ENCODE data around the gene ZNF638.

ZNF638 gene

DNA sequence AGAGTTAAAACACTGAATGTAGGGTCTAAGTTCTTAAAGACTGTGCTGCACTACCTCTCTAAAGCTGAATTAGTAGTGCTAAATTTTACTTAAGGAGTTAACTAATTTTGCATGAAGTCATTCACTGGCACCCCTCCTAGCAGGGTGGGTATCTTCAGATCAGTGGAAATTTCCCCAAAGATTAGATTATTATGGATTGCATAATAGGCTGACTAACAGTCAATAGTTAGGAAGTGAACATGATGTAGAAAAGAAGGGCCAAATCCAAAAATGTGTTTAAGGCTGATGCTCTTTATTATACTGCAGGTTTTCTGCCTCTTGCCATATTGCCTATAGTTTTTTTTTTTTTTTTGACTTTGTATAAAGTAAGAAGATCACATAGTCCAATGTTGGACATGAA lies 5.2 kb downstream of the ZNF638 start:
- no peak for DNase-seq (ENCODE audit: low read depth, low spot score)
- ChIA-PET CTCF (no interaction called here), POLR2A (interaction anchor here (0.6 to 0.7 kb wide), 2 partner anchors 267 to 1226 kb away, joined by 3 read pairs; no protein-coding TSS in a partner anchor)
- H3K4me3 ChIP-seq (ENCODE audit: low read depth, low read length): no peak overlapping the region
- TF ChIP-seq, protein P1, sequence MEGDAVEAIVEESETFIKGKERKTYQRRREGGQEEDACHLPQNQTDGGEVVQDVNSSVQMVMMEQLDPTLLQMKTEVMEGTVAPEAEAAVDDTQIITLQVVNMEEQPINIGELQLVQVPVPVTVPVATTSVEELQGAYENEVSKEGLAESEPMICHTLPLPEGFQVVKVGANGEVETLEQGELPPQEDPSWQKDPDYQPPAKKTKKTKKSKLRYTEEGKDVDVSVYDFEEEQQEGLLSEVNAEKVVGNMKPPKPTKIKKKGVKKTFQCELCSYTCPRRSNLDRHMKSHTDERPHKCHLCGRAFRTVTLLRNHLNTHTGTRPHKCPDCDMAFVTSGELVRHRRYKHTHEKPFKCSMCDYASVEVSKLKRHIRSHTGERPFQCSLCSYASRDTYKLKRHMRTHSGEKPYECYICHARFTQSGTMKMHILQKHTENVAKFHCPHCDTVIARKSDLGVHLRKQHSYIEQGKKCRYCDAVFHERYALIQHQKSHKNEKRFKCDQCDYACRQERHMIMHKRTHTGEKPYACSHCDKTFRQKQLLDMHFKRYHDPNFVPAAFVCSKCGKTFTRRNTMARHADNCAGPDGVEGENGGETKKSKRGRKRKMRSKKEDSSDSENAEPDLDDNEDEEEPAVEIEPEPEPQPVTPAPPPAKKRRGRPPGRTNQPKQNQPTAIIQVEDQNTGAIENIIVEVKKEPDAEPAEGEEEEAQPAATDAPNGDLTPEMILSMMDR (IDR thresholded peaks at IDR 0.05; ENCODE audit: insufficient read depth, low read length, missing control alignments): no peak

DNA sequence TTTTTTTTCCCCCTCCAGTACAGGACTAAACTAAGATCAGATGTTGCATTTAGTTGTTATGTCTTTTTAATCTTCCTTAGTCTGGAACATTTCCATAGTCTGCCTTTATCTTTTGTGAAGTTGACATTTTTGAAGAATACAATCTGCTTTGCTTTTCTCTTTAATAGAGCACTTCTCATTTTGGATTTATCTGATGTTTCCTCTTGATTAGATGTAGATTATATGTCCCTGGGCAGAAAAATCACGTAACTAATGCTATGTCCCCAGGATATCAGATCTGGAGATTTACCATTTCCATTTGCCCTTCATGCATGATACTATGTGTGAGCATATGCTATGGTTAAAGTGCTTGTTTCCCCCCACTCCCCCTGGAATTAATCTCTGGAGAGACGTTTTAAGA lies 6.2 kb downstream of the ZNF638 start:
- H3K4me3 ChIP-seq (ENCODE audit: low read depth, low read length): no peak overlapping the region
- no peak for DNase-seq (ENCODE audit: low read depth, low spot score)
- ChIA-PET POLR2A (no interaction called here), CTCF (no interaction called here)
- TF ChIP-seq, protein P1 (IDR thresholded peaks at IDR 0.05; ENCODE audit: insufficient read depth, low read length, missing control alignments): no peak

DNA sequence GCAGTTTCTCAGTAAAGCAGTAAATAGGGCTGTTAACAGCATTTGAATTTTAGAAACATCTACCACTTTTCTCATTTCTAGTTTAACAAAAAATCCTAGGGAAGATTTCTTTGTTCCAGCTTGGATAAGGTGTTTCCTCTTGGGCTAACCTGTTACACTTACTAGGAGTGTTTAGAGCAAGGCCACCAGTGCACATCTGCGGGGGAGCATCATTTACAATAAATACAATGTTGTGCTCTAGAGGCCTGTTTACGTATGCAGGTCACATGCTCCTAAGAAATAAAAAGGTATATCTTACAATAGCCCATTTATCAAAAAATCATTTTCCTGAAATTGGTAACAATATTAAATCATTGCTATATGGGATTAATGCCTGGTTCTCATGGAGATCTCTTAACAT lies 8.1 kb downstream of the ZNF638 start:
- no peak overlapping the region for H3K4me3 ChIP-seq (ENCODE audit: low read depth, low read length)
- ChIA-PET POLR2A (no interaction called here), CTCF (interaction anchor here (1.0 kb wide), 1 partner anchor 8 kb away, joined by 5 read pairs; the partner anchor contains the start of gene ZNF638)
- no peak for DNase-seq (ENCODE audit: low read depth, low spot score)
- TF ChIP-seq, protein P1 (IDR thresholded peaks at IDR 0.05; ENCODE audit: insufficient read depth, low read length, missing control alignments): no peak

DNA sequence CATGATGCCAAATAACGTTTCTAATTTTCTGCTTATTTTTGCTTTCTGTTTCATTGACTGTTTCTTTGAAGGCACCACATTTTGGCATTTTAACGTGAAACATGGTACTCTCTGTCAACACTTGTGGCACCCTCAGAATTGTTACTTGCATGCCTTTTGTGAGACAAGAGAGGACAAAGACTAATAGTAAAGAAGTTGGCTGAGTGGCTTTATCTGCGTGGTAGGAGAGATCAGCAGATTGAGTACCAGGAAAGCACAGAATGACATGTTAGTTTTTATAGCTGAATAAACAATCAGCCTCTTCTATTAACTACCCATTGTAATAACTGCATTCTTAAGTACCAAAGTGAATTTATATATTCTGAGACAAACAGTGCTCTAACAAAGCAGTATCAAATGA lies 8.6 kb downstream of the ZNF638 start:
- ChIA-PET CTCF (interaction anchor here (1.0 to 1.7 kb wide), 2 partner anchors 8 to 13 kb away, joined by 4 to 5 read pairs; partner anchors contain the start of gene ZNF638), POLR2A (no interaction called here)
- no peak overlapping the region for H3K4me3 ChIP-seq (ENCODE audit: low read depth, low read length)
- no peak for DNase-seq (ENCODE audit: low read depth, low spot score)
- TF ChIP-seq, protein P1 (IDR thresholded peaks at IDR 0.05; ENCODE audit: insufficient read depth, low read length, missing control alignments): no peak

DNA sequence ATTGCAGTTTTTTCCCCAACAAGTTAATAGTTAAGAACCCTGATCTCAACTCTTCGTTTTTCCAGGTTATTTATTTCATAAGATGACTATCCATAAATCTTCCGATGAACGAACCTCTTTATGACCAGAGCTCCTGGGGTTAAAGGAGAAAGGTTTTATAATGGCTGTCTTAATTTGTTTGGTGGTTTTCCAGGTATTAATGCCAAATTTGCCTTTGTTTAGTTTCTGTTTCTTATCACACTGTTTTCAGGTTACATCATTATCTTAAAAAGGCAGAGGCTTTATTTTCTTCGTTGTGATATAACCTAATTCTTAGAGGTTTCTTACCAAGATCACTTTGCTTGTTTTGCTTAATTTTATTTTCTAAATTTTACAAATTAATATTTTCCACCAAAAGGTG lies 10.1 kb downstream of the ZNF638 start:
- ChIA-PET POLR2A (no interaction called here), CTCF (interaction anchor here (0.8 to 1.7 kb wide), 3 partner anchors 11 to 24 kb away, joined by 3 to 4 read pairs (median 4); no protein-coding TSS in a partner anchor)
- DNase-seq (ENCODE audit: low read depth, low spot score): no peak
- no peak overlapping the region for H3K4me3 ChIP-seq (ENCODE audit: low read depth, low read length)
- TF ChIP-seq, protein P1 (IDR thresholded peaks at IDR 0.05; ENCODE audit: insufficient read depth, low read length, missing control alignments): no peak

DNA sequence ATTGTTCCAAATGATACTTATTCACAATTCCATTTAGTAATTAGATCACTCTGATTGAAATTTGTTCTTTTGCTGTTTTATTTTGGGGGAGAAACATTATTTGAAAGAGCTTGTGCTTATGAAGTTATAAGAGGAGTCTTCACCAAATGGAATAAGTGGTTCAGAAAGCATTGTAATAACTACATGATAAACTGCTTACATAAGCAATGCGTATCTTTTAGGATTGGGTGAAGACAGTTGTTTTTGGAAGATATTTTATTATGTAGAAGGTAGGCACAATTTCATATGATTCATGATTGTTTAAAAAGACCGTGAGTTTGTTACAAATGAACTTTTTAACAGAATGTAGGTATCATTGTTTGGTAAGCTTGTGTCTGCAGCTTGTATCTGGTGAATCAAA lies 14.5 kb downstream of the ZNF638 start:
- DNase-seq (ENCODE audit: low read depth, low spot score): no peak
- TF ChIP-seq, protein P1 (IDR thresholded peaks at IDR 0.05; ENCODE audit: insufficient read depth, low read length, missing control alignments): no peak
- POLR2A ChIA-PET: no interaction called here
- CTCF ChIA-PET: interaction anchor here (0.7 kb wide), 1 partner anchor 46 kb away, joined by 3 read pairs; no protein-coding TSS in a partner anchor
- no peak overlapping the region for H3K4me3 ChIP-seq (ENCODE audit: low read depth, low read length)

All from AG04449 (cell line).